ENCODE measurements around the gene SMARCC2. TPM values are rescaled to one million over a fixed set of nuclear protein-coding genes. Genes with fewer than 3 reads are reported as not detected.

Gene SMARCC2
- total RNA-seq, 1 donor from 2014 or later: 147 TPM

- intact Hi-C loops (cut with micrococcal nuclease): loop anchor here (1.0 to 5.0 kb wide), 8 partner anchors 24 to 1154 kb away; partner anchors contain the start of genes ANKRD52, COQ10A, PA2G4 and PYM1
Observed at GRCh38 chr12:56127888-56128669, 61.2 kb downstream of the SMARCC2 start, which contains the start of gene ESYT1. Gene ESYT1 (plus strand): TSS chr12:56128267. CDS start chr12:56128320, 53 bp downstream.

GRCh38 chr12:56127485-56127887, 61.8 kb downstream of the SMARCC2 start:
- intact Hi-C loops (cut with micrococcal nuclease): loop anchor here (1.0 to 5.0 kb wide), 5 partner anchors 23 to 1155 kb away; partner anchors contain the start of genes ANKRD52, COQ10A, PA2G4 and TIMELESS

GRCh38 chr12:56126732-56127239, 62.5 kb downstream of the SMARCC2 start:
- intact Hi-C loops (cut with micrococcal nuclease): loop anchor here (1.0 to 5.0 kb wide), 13 partner anchors 8 to 1156 kb away; partner anchors contain the start of genes ANKRD52, COQ10A, CS and MYL6

GRCh38 chr12:56124133-56124532, 65.2 kb downstream of the SMARCC2 start:
- intact Hi-C loops (cut with micrococcal nuclease): no loop called here

GRCh38 chr12:56122637-56123036, 66.6 kb downstream of the SMARCC2 start:
- intact Hi-C loops (cut with micrococcal nuclease): no loop called here

GRCh38 chr12:56121204-56121870, 67.9 kb downstream of the SMARCC2 start:
- intact Hi-C loops (cut with micrococcal nuclease): no loop called here

- intact Hi-C loops (cut with micrococcal nuclease): no loop called here
Observed at GRCh38 chr12:56120158-56120846, 69.0 kb downstream of the SMARCC2 start.

- intact Hi-C loops (cut with micrococcal nuclease): loop anchor here (1.0 to 5.0 kb wide), 11 partner anchors 71 to 1837 kb away; partner anchors contain the start of genes ANKRD52, CBX5, CDK4 and HNRNPA1
Observed at GRCh38 chr12:56119361-56119796, 69.9 kb downstream of the SMARCC2 start.

- intact Hi-C loops (cut with micrococcal nuclease): loop anchor here (1.0 to 5.0 kb wide), 28 partner anchors 7 to 1837 kb away; partner anchors contain the start of genes ANKRD52, CBX5, CDK4 and COQ10A
Observed at GRCh38 chr12:56118688-56119357, 70.5 kb downstream of the SMARCC2 start.

- intact Hi-C loops (cut with micrococcal nuclease): loop anchor here (1.0 to 5.0 kb wide), 25 partner anchors 8 to 1836 kb away; partner anchors contain the start of genes CBX5, CDK4, COQ10A and CS
Observed at GRCh38 chr12:56117778-56118687, 71.2 kb downstream of the SMARCC2 start, which contains the start of gene ZC3H10. Gene ZC3H10 (plus strand): TSS chr12:56118266. CDS start chr12:56120563, 2,297 bp downstream.

GRCh38 chr12:56117082-56117706, 72.1 kb downstream of the SMARCC2 start:
- intact Hi-C loops (cut with micrococcal nuclease): loop anchor here (5.0 kb wide), 3 partner anchors 970 to 1835 kb away; partner anchors contain the start of genes CBX5, HNRNPA1 and NAB2

GRCh38 chr12:56116267-56117081, 72.8 kb downstream of the SMARCC2 start, which contains the start of gene RPL41:
Gene RPL41 (plus strand): TSS chr12:56116633.
- intact Hi-C loops (cut with micrococcal nuclease): loop anchor here (1.0 to 5.0 kb wide), 7 partner anchors 12 to 1834 kb away; partner anchors contain the start of genes CBX5, HNRNPA1, NAB2 and PA2G4

- intact Hi-C loops (cut with micrococcal nuclease): loop anchor here (5.0 kb wide), 3 partner anchors 972 to 1833 kb away; partner anchors contain the start of genes CBX5, HNRNPA1 and NAB2
Observed at GRCh38 chr12:56115329-56115728, 74.0 kb downstream of the SMARCC2 start.

GRCh38 chr12:56114084-56114483, 75.2 kb downstream of the SMARCC2 start:
- intact Hi-C loops (cut with micrococcal nuclease): no loop called here
